Measurements from ENCODE around the gene TACR1. TPM values are rescaled to one million over a fixed set of nuclear protein-coding genes. Genes with fewer than 3 reads are reported as not detected.

The TACR1 gene
- total and polyA plus RNA-seq, 7 donors, result 0.03 to 0.37 (median 0.13) TPM

Other genes starting within 250 kb of the TACR1 start
- gene POLE4, start 240.9 kb downstream of the TACR1 start, total RNA-seq, result 10 to 100 TPM; 53.4 to 96.6 (median 72.8) TPM
- gene POLE4, start 240.9 kb downstream of the TACR1 start, polyA plus RNA-seq, result 100 to 1,000 TPM in 1 of 3 donors, 10 to 100 TPM in 2; 77.7 to 106 (median 78.2) TPM

Measured in psoas muscle (tissue), 7 donors.